GM19239 (cell line): Measurements from ENCODE around the gene COL18A1.

Experiments used
- DNase-seq: peaks from one replicate; pipeline ENCODE4 v3.0.0; 2011; ENCODE audit warnings: low spot score; ENCODE audit not compliant: insufficient read length
- FAIRE-seq: peaks from 2 replicates; lab custom pipeline; 2011; peaks lifted over from hg19 to GRCh38; lab: Jason Lieb, UNC

COL18A1 gene

DNA sequence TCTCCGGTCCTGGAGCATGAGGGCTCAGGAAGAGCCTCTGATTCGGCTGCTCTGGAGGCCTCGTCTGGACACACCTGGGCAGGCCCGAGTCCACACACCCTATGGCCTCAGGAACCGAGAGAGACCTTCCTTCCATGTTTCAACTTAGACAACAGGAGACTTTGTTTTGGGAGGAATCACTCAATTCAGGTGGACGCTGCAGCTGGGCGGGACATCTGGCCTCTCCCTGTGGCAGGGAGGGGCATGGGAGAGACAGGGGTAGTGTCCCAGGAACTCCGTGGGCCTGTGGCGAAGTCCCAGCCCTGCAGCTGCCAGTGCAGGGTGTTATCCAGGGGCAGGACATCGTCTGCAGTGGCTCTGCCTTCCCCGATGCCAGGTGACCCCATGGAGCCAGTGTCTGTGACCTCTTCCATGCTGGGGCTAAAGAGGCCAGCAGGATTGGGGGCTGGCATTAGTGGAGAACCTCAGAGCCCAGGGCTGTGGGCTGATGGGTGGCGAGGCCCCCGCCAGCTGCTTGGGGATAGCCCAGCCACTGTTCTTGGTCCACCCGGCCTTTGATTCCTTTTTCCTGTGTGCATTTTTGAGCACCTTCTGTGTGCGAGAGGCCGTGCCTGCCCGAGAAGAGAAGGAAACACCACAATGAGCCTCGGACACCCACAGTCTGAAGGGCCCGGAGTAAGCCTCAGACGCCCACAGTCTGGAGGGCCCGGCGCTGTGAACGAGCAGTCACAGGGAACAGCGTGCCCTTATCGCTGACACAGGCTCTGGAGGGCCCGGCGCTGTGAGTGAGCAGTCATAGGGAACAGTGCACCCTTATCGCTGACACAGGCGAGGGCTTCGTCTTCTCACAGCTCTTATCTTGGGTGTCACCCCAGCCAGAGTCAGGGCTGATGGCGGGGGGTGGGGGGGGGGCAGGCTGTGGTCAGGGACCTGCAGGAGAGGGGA, 6.2 kb downstream of the COL18A1 start:
- DNase-seq: no peak
- no peak for FAIRE-seq

DNA sequence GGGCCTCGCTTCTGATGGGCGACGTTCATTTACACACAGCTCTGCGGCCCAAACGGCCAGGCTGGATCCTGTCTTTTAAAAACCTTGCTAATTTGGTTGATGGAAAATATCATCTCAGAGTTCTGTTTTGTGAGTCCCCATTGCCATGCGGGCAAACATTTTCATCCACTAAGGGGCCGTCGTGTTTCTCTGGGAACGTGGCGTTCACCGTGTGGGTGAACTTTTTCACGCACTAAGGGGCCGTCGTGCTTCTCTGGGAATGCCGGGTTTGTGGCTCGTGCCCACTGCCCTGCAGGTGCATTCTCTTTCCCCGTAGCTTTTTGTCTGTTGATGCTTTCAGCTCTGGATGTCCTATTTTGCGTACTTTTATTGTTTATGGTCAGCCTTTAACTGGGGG, 6.8 kb downstream of the COL18A1 start:
- FAIRE-seq (no peak), DNase-seq (no peak)

DNA sequence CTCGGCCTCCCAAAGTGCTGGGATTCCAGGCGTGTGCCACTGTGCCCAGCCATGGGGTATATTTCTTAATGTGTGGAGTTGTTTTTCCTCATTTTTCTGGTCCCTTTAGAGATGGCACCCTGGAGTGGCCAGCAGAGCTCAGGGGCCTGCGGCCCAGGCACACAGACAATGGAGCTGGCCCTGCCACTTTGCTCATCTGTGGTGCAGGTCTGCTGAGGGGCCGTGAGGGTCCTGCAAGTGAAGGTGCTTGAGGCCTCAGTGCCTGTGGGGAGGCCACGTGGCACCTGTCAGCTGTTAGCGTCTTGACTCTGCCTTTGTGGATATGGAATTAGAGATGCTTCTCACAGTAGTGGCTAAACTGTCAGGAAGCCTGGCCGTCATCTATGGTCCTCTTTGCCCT, 7.5 kb downstream of the COL18A1 start:
- FAIRE-seq (no peak), DNase-seq (no peak)

DNA sequence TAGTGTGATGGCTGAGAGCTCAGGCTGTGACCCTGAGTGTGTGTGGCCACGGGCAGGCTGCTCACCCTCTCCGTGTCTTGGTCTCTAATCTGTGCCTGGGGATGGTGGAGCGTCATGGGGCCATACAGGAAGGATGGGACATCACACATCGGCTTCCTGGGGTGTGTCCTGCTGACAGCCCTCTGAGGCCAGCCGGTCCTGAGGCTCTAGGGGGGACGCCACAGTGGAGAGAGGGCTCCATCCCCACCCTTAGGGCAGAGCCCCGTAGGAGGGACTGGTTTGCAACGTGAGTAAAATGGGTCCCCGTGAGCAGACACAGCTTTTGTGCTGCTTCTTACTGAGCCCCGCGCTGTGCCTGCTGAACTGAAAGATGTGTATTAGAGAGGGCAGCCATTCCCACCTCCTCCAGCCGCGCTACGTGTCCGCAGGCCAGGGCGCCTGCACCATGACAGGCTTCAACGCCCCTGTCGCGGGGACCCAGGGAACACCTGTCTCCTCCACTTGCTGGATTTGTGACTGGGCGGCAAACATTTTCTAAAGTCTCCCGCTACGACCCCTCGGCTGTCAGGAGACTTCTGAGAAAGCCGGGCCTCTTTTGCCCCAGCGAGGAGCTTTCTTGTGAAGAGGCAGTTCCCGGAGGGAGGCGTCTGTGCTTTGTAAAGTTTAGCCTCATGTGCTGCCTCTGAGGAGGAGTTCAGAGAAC, 8.1 kb downstream of the COL18A1 start:
- no peak for DNase-seq
- FAIRE-seq: no peak

DNA sequence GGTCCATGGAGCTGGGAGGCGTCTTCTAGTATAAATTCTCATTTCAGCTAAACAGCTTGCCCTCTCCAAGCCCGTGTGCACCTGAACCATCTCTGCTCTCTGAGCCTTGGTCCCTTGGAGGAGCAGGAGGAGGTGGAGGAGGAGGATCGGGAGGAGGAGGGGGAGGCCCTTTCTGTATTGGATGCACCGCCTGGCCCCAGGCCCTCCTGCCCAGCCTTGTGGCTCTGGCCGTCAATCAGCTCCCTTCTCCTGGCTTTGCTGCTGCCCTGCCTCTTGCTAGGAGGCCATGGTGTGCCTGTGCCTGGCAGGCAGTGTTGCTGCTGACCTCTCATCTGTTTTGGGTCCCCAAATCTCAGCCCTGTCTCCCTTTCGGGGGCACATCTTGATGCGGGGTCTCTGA, 9.0 kb downstream of the COL18A1 start:
- no peak for FAIRE-seq
- DNase-seq: no peak

DNA sequence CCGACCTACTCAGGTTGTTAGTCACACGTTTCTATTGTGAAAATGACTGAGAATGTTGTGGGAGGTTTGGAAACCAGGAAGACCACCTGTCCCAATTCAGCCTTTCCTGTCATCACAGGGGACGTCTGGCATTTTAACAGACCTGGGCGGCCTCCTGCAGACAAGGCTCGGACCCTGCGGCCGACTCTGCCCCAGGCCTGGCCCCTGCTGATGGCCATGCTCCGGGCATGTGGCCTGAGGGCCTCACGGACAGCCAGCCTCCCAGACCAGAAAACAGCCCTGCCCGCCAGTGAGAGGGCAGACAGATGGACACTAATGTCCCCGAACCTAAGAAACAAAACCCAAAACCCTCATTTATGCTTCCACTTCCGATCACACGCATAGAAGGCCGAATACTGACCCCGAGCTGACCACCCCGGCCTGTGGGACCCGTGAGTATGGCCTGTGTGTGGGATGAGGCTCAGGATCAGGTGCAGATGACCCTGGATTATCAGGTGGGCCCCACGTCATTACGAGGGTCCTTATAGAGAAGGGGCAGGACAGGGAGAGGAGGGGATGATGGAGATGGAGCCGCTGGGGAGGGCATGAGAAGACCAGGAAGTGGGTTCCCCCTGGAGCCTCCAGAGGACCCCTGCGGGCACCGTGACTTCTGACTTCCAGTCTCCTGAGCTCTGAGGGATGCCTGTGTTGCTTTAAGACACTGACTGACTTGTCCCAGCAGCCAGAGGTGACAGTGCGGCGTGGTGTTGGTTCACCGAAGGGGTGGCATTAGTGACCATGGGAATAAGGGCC, 9.6 kb downstream of the COL18A1 start:
- no peak for FAIRE-seq

DNA sequence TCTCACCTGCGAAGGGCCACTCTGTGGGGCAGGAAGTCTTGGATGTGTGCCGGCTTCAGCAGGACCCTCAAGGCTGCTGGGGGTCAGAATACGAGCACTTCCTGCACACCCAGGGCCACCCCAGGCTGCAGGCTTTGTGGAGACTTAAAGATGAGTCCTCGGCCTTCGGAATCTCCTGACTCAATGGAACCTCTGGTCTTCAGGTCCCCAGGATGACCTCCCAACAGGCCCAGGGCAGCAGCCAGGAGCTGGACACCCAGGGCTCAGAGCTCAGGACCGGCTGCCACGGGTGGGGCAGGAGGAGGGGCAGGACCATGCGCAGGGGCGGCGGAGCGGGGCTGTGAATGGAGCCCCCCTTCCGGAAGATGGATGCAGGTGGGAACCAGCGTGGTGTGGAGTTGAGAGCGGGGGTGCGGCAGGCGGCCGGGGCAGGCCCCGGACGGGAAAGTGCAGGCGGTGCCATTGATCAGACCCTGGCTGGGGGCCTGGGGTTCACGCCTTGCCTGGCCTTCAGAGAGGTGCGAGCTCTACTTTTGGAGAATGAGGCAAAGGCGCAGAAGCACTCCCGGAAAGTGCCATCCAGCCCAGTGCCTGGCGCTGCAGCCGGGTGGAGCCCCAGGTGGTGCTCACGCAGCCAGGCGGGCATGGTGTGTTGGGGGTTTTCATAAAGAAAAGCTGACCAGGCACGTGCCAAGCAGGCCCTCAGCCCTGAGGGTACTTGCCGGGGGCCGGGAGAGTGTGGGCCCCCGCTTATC, 10.4 kb downstream of the COL18A1 start:
- DNase-seq (no peak), FAIRE-seq (no peak)

More for the DNA sequence above, 9.6 kb downstream of the COL18A1 start:
- DNase-seq: no peak

DNA sequence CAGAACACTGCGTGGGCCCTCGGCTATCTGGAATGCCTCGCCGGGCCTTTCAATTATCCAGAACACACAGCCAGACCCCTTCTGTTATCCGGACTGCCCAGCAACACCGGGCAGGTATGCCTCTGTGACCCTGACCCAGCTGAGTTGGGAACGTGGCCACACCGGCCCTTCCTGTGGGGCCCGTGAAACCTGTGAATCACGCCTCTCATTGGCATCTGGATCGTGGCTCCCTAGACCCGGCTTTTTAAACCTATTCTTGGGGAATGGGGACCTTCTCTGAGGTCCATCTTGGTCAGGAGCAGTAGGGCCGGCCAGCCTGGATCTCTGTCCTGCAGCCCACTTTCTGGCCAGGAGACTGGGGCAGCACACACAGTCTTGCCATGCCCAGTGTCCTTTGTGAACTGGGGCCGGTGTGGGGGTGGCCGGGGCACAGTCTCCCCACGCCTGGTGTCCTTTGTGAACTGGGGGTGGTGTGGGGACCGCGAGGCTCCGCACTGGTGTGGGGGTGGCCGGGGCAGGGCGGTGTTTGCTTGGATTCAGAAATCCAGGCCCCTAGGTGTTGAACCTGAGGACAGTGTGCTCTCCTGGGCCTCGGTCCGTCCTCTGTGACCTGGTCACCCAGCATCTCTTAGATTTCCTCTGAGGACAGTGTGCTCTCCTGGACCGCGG, 11.1 kb downstream of the COL18A1 start:
- FAIRE-seq: no peak
- no peak for DNase-seq

DNA sequence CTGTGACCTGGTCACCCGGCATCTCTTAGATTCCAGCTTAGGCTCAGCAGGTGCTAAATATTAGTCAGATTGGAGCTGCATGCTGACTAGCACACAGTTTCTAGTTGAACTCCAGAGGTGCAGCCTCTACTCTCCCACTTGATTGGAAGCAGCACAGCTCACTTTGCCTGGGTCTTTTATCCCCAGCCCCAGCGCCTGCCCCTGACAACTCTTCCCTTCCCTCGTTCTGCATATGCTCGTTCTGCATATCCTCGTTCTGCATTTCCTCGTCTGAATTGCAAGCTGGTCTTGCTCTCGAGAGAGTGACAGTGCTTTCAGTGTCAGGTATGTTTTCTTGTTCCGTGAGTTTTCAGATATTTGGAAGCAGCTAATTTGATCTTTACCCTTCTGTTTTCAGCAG, 11.7 kb downstream of the COL18A1 start:
- FAIRE-seq (no peak), DNase-seq (no peak)

DNA sequence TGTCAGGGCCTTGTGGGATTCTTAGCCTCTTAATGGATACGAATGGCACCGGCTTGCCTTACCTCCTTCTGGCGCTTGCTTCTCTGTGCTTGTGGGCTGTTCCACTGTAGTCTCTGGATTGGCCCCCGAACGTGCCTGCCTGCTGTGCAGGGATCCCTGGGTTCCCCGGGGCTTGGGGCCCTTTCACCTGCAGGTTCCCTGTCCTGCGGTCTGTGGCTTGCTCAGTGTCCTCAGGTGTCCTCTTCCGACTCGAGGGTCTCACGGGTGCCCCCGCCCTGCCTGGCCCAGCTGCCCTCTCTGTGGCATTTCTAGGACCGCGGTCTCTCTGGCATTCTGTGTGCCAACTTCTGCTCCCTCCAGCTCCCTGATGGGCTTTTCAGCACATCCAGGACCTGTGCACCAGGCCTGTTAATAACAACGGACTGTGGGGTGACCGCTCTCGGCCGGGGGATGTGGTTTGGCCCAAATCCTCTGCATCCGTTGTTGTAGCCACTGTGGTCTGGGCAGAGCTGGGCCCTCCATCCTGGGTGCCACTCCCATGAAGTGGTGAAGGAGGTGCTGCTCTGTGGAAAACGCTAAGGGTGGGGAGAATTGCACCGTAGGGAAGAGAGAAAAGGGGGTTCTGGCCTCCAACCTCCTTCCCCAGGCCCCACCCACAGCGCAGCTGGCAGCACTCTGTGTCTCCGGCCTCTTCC, 12.4 kb downstream of the COL18A1 start:
- FAIRE-seq: no peak

DNA sequence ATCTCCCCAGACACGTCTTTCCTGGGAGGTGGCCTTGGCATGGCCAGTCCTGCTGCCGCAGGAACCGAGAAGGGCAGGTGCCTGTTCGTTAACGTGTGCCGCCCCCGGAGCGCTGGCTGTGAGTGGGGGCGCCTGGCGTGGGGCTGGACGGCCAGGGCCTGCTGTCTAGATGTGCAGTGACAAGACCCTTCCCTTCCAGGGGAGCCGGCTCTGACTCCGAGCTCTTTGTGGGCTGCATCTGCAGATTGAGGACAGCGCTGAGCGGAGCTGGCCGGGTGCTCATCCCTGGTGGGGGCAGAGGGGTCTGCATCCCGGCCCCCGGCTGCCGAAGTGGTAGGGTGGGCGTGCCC, 13.0 kb downstream of the COL18A1 start:
- DNase-seq: no peak
- FAIRE-seq: no peak

More for the DNA sequence above, 12.4 kb downstream of the COL18A1 start:
- no peak for DNase-seq

DNA sequence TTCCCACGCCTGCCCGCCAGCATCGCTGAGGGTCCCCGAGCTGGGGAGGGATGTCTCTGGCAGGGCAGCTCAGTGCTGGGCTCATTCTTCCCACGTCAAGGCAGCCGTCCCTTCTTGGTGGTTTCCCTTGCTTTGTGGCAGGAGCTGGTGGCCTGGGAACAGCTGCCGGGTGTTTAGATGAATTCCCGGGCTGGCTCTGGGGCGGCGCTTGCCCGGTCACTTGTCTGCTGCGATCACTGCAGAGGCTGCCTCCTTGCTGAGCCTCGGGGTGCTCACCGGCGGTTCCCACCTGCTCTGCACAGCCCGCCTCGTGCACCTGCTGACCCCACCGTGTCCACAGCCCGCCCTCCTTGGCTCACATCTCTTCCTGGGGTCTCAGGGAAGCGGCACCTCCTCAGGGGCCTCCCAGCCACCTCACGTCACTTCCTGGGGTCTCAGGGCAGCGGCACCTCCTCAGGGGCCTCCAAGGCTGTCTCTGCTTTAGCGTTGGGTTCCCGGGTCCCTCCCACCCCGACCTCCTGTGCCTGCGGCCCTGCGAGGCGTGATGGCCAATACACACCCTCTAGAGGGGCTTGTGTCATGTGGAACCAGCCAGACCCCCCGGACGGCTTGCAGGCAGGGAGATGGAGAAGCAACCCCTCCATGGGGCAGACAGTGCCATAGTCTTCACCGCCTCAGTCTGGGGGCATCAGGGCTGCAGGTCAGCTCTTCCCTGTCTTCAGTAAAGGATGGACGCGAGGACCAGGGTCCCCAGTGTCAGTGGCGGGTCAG, 13.5 kb downstream of the COL18A1 start:
- DNase-seq: no peak
- no peak for FAIRE-seq

DNA sequence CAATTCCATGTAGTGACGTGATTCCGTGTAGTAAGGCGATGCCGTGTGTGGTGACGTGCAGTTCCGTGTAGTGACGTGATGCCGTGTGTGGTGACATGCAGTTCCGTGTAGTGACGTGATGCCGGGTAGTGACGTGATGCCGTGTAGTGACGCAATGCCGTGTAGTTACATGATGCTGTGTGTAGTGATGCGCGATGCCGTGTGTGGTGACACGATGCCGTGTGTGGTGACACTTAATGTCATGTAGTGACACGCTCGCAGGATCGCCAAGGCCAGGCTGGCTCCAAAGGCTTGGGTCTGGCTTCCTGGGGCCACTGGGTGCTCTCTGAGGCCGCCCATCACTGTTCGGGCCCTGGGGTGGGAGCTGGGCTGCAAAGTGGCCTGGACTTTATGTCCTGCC, 14.2 kb downstream of the COL18A1 start:
- FAIRE-seq: no peak
- no peak for DNase-seq

DNA sequence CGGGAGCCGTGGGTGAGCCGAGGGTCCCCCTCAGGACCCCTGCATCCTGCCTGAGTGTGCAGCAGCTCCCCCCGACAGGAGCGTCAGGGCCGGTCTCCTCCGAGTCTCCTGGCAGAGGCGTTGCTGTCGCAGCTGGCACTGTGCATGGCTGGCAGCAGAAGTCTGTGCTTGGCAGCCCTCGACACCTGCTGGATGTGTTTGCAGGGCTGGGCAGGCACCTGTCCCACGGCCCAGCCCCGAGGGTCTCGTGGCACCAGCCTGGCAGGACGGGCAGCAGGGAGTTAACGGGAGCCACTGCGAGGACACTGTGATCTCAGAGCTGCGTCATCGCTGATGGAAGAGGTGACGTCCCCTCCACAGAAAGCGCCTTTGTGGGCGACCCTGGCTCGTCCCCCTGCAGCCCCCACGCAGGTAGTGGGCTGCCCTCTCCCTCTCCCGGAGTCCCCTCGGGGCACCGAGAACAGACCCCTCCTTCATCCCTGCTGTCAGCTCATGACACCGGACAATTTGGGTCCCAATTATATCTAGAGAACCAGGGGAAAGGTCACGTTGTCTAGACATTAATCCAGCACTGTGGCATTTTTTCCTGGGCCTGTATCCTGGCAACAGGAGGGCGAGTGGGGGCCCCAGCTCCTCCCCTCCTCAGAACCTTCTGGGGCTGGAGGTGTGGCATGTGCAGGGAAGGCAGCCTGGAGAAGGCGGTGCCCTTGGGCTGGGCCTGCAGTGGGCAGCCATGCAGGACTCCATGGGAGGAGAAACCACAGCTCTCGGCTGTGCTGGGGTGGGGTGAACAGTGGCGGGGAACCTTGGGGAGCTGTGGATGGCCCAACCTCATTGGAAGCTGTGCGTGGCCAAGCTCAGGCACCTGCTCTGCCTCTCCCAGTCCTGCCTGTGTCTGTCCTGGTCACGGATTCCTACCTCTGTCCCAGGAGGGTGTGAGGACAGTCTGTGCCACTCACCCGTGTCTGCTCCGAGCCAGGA, 15.4 kb downstream of the COL18A1 start:
- no peak for DNase-seq
- FAIRE-seq: no peak

DNA sequence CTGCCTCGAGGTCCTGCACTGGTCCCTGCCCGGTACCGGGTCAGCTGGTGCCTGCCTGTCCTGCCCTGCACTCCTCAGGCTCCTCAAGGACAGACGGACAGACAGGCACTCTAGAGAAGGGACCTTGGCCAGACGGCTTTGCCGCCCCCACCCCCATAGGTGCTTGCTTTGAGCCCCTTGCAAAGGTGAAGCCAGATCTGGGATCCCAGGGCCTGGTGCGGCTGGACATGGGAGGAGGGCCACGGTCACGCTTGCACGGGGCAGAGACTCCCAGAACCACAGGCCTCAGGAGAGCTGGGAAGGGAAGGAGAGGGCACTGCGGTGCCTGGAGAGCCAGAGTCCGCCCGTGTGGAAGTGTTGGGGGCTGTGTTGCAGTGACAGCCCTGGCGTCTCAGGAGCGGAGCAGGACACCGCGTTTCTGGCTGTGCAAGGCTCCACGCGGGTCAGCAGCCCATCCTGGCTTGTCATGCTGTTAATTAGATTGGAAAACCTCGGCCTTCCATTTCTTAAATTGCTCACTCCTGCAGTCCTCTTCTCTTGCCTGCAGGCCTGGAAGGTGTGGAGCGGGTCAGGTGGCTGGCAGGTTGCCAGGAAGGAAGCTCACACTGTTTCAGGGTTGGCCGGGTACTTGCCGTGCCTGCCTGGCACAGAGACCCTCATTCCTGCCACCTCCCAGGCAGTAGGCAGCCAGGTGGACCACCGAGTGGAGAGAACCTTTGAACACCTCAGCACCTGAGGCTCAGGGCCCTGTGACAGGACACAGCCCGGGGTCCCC, 16.3 kb downstream of the COL18A1 start:
- no peak for DNase-seq
- FAIRE-seq: no peak
